Measurements from ENCODE around the gene COQ3.

The COQ3 gene

GRCh38 chr6:99393698-99394531, at the start of gene COQ3:
COQ3 (minus strand) TSS chr6:99394195; CDS start chr6:99394179, 16 bp downstream.
- Histone ChIP-seq H3K4me3 (ENCODE audit: low read depth, low read length) (peak within 1 kb of the TSS; percentile 91), H3K4me1 (ENCODE audit: control insufficient read depth, insufficient read depth, low read length) (peaks cover 2% of the 10 kb centered on the region), H3K9ac (ENCODE audit: low read depth, low read length) (peak within 1 kb of the TSS; percentile 97), H3K27me3 (ENCODE audit: control insufficient read depth, insufficient read depth, low read length) (no peaks in the 10 kb centered on the region), H3K9me3 (ENCODE audit: control insufficient read depth, insufficient read depth, low read length) (no peaks in the 10 kb centered on the region), H3K36me3 (ENCODE audit: control insufficient read depth, insufficient read depth, low read length) (no peaks in the 10 kb centered on the region)

- Histone ChIP-seq H3K36me3 (ENCODE audit: control insufficient read depth, insufficient read depth, low read length) (no peaks in the 10 kb centered on the region), H3K27me3 (ENCODE audit: control insufficient read depth, insufficient read depth, low read length) (no peaks in the 10 kb centered on the region), H3K9me3 (ENCODE audit: control insufficient read depth, insufficient read depth, low read length) (no peaks in the 10 kb centered on the region), H3K4me1 (ENCODE audit: control insufficient read depth, insufficient read depth, low read length) (peaks cover 7% of the 10 kb centered on the region), H3K4me3 (ENCODE audit: low read depth, low read length) (no peak overlapping the region), H3K9ac (ENCODE audit: low read depth, low read length) (no peak overlapping the region)
Observed at GRCh38 chr6:99434702-99435530, 40.9 kb upstream of the COQ3 start.

- no peaks in the 10 kb centered on the region for H3K9me3 ChIP-seq (ENCODE audit: control insufficient read depth, insufficient read depth, low read length)
- peaks cover 10% of the 10 kb centered on the region for H3K4me1 ChIP-seq (ENCODE audit: control insufficient read depth, insufficient read depth, low read length)
- no peak overlapping the region for H3K4me3 ChIP-seq (ENCODE audit: low read depth, low read length)
- H3K36me3 ChIP-seq (ENCODE audit: control insufficient read depth, insufficient read depth, low read length), result no peaks in the 10 kb centered on the region
- no peaks in the 10 kb centered on the region for H3K27me3 ChIP-seq (ENCODE audit: control insufficient read depth, insufficient read depth, low read length)
- no peak overlapping the region for H3K9ac ChIP-seq (ENCODE audit: low read depth, low read length)
Observed at GRCh38 chr6:99432877-99433276, 38.9 kb upstream of the COQ3 start.

- H3K4me1 ChIP-seq (ENCODE audit: control insufficient read depth, insufficient read depth, low read length), result peaks cover 17% of the 10 kb centered on the region
- H3K27me3 ChIP-seq (ENCODE audit: control insufficient read depth, insufficient read depth, low read length), result no peaks in the 10 kb centered on the region
- H3K9me3 ChIP-seq (ENCODE audit: control insufficient read depth, insufficient read depth, low read length), result no peaks in the 10 kb centered on the region
- H3K4me3 ChIP-seq (ENCODE audit: low read depth, low read length), result no peak overlapping the region
- H3K36me3 ChIP-seq (ENCODE audit: control insufficient read depth, insufficient read depth, low read length), result no peaks in the 10 kb centered on the region
- no peak overlapping the region for H3K9ac ChIP-seq (ENCODE audit: low read depth, low read length)
Observed at GRCh38 chr6:99431901-99432300, 37.9 kb upstream of the COQ3 start.

- Histone ChIP-seq H3K9me3 (ENCODE audit: control insufficient read depth, insufficient read depth, low read length) (no peaks in the 10 kb centered on the region), H3K36me3 (ENCODE audit: control insufficient read depth, insufficient read depth, low read length) (no peaks in the 10 kb centered on the region), H3K4me1 (ENCODE audit: control insufficient read depth, insufficient read depth, low read length) (peaks cover 26% of the 10 kb centered on the region), H3K27me3 (ENCODE audit: control insufficient read depth, insufficient read depth, low read length) (no peaks in the 10 kb centered on the region), H3K9ac (ENCODE audit: low read depth, low read length) (no peak overlapping the region), H3K4me3 (ENCODE audit: low read depth, low read length) (no peak overlapping the region)
Observed at GRCh38 chr6:99427988-99428387, 34.0 kb upstream of the COQ3 start.

GRCh38 chr6:99426451-99426757, 32.4 kb upstream of the COQ3 start:
- H3K4me3 ChIP-seq (ENCODE audit: low read depth, low read length), result peak overlapping the region; percentile 87
- no peaks in the 10 kb centered on the region for H3K27me3 ChIP-seq (ENCODE audit: control insufficient read depth, insufficient read depth, low read length)
- H3K4me1 ChIP-seq (ENCODE audit: control insufficient read depth, insufficient read depth, low read length), result peaks cover 28% of the 10 kb centered on the region
- no peaks in the 10 kb centered on the region for H3K36me3 ChIP-seq (ENCODE audit: control insufficient read depth, insufficient read depth, low read length)
- H3K9me3 ChIP-seq (ENCODE audit: control insufficient read depth, insufficient read depth, low read length), result no peaks in the 10 kb centered on the region
- H3K9ac ChIP-seq (ENCODE audit: low read depth, low read length), result peak overlapping the region; percentile 92

GRCh38 chr6:99425647-99426450, 31.9 kb upstream of the COQ3 start:
- Histone ChIP-seq H3K27me3 (ENCODE audit: control insufficient read depth, insufficient read depth, low read length) (no peaks in the 10 kb centered on the region), H3K4me1 (ENCODE audit: control insufficient read depth, insufficient read depth, low read length) (peaks cover 32% of the 10 kb centered on the region), H3K9ac (ENCODE audit: low read depth, low read length) (peak overlapping the region; percentile 92), H3K36me3 (ENCODE audit: control insufficient read depth, insufficient read depth, low read length) (no peaks in the 10 kb centered on the region), H3K9me3 (ENCODE audit: control insufficient read depth, insufficient read depth, low read length) (no peaks in the 10 kb centered on the region), H3K4me3 (ENCODE audit: low read depth, low read length) (peak overlapping the region; percentile 87)

GRCh38 chr6:99424761-99425646, 31.0 kb upstream of the COQ3 start, which contains the start of gene PNISR:
PNISR (minus strand) TSS chr6:99425308; CDS start chr6:99414659, 10,649 bp downstream.
- Histone ChIP-seq H3K27me3 (ENCODE audit: control insufficient read depth, insufficient read depth, low read length) (no peaks in the 10 kb centered on the region), H3K4me3 (ENCODE audit: low read depth, low read length) (peak within 1 kb of the TSS; percentile 87), H3K36me3 (ENCODE audit: control insufficient read depth, insufficient read depth, low read length) (no peaks in the 10 kb centered on the region), H3K9ac (ENCODE audit: low read depth, low read length) (peak within 1 kb of the TSS; percentile 92), H3K4me1 (ENCODE audit: control insufficient read depth, insufficient read depth, low read length) (peaks cover 28% of the 10 kb centered on the region), H3K9me3 (ENCODE audit: control insufficient read depth, insufficient read depth, low read length) (no peaks in the 10 kb centered on the region)

- Histone ChIP-seq H3K9ac (ENCODE audit: low read depth, low read length) (peak overlapping the region; percentile 30), H3K9me3 (ENCODE audit: control insufficient read depth, insufficient read depth, low read length) (no peaks in the 10 kb centered on the region), H3K4me3 (ENCODE audit: low read depth, low read length) (peak overlapping the region; percentile 87), H3K4me1 (ENCODE audit: control insufficient read depth, insufficient read depth, low read length) (peaks cover 28% of the 10 kb centered on the region), H3K27me3 (ENCODE audit: control insufficient read depth, insufficient read depth, low read length) (no peaks in the 10 kb centered on the region), H3K36me3 (ENCODE audit: control insufficient read depth, insufficient read depth, low read length) (no peaks in the 10 kb centered on the region)
Observed at GRCh38 chr6:99424022-99424421, 30.0 kb upstream of the COQ3 start.

- Histone ChIP-seq H3K9me3 (ENCODE audit: control insufficient read depth, insufficient read depth, low read length) (no peaks in the 10 kb centered on the region), H3K4me1 (ENCODE audit: control insufficient read depth, insufficient read depth, low read length) (peaks cover 25% of the 10 kb centered on the region), H3K36me3 (ENCODE audit: control insufficient read depth, insufficient read depth, low read length) (no peaks in the 10 kb centered on the region), H3K9ac (ENCODE audit: low read depth, low read length) (no peak overlapping the region), H3K27me3 (ENCODE audit: control insufficient read depth, insufficient read depth, low read length) (no peaks in the 10 kb centered on the region), H3K4me3 (ENCODE audit: low read depth, low read length) (no peak overlapping the region)
Observed at GRCh38 chr6:99422912-99423311, 28.9 kb upstream of the COQ3 start.

Measured in iPS-15b (cell line).